GM19025 (cell line): ENCODE results near the gene MADD.
"Not testable (repeated sequence)": the region's sequence is repeated elsewhere in the genome, so short reads cannot be mapped to it uniquely, and the experiment has no call there.

Experiments
- ATAC-seq: cut with Tn5 transposase; IDR thresholded peaks from one replicate; pipeline ENCODE4 v1.9.1; 2021; ENCODE audit warnings: mild to moderate bottlenecking, low read depth, moderate library complexity; ENCODE audit not compliant: unreplicated experiment

MADD gene

GRCh38 chr11:47272706-47273105, 2.8 kb downstream of the MADD start:
- ATAC-seq = no peak

- no peak for ATAC-seq
Observed at GRCh38 chr11:47274495-47275235, 4.7 kb downstream of the MADD start.

- no peak for ATAC-seq
Observed at GRCh38 chr11:47276923-47277322, 7.0 kb downstream of the MADD start.

GRCh38 chr11:47278058-47278457, 8.1 kb downstream of the MADD start:
- ATAC-seq = no peak

- ATAC-seq = no peak
Observed at GRCh38 chr11:47278769-47279168, 8.8 kb downstream of the MADD start.

GRCh38 chr11:47280099-47280498, 10.2 kb downstream of the MADD start:
- no peak for ATAC-seq

GRCh38 chr11:47280860-47281259, 10.9 kb downstream of the MADD start:
- no peak for ATAC-seq

GRCh38 chr11:47282462-47282861, 12.5 kb downstream of the MADD start:
- no peak for ATAC-seq

- ATAC-seq = no peak
Observed at GRCh38 chr11:47284151-47284550, 14.2 kb downstream of the MADD start.

- ATAC-seq = no peak
Observed at GRCh38 chr11:47285969-47286770, 16.2 kb downstream of the MADD start.

GRCh38 chr11:47288066-47288465, 18.1 kb downstream of the MADD start:
- ATAC-seq = no peak

GRCh38 chr11:47289856-47290255, 19.9 kb downstream of the MADD start:
- no peak for ATAC-seq

- no peak for ATAC-seq
Observed at GRCh38 chr11:47295385-47295784, 25.5 kb downstream of the MADD start.

GRCh38 chr11:47296045-47296444, 26.1 kb downstream of the MADD start:
- no peak for ATAC-seq

GRCh38 chr11:47299078-47299477, 29.1 kb downstream of the MADD start:
- no peak for ATAC-seq

GRCh38 chr11:47302853-47303252, 32.9 kb downstream of the MADD start:
- no peak for ATAC-seq

- no peak for ATAC-seq
Observed at GRCh38 chr11:47305734-47306483, 36.0 kb downstream of the MADD start.

- no peak for ATAC-seq
Observed at GRCh38 chr11:47306484-47306844, 36.5 kb downstream of the MADD start.

GRCh38 chr11:47308050-47308823, 38.3 kb downstream of the MADD start:
- ATAC-seq = no peak

GRCh38 chr11:47314992-47315391, 45.1 kb downstream of the MADD start:
- ATAC-seq = no peak

GRCh38 chr11:47316501-47316900, 46.6 kb downstream of the MADD start:
- ATAC-seq = not testable (repeated sequence)
